MM.1S (cell line): ENCODE results near the gene MEAF6.

Source experiments
- DNase-seq: peaks from one replicate; pipeline ENCODE4 v3.0.0-alpha.2; 2015
- H2AFZ ChIP-seq: fragments of 300-600 bp; sonication (generic); 2 replicates; pipeline ENCODE4 v1.6.0; 2016; ENCODE audit warnings: antibody characterized with exemption, low read length
- H3F3A ChIP-seq: fragments of 300-600 bp; sonication (generic); 2 replicates; pipeline ENCODE4 v1.6.1; 2016; ENCODE audit warnings: mild to moderate bottlenecking, antibody characterized with exemption, low read length, moderate library complexity, mixed read lengths; ENCODE audit not compliant: insufficient read depth
- H3K27ac ChIP-seq: fragments of 300-600 bp; sonication (generic); 2 replicates; pipeline ENCODE4 v1.5.1; 2016; ENCODE audit warnings: mild to moderate bottlenecking, low read length
- H3K27me3 ChIP-seq: fragments of 300-600 bp; sonication (generic); replicated peaks from 2 replicates; pipeline ENCODE4 v1.6.0; 2016; ENCODE audit warnings: low read length; ENCODE audit not compliant: insufficient read depth
- H3K36me3 ChIP-seq: fragments of 300-600 bp; sonication (generic); replicated peaks from 2 replicates; pipeline ENCODE4 v1.6.1; 2016; ENCODE audit warnings: mild to moderate bottlenecking, low read length, mixed read lengths; ENCODE audit not compliant: insufficient read depth
- H3K4me1 ChIP-seq: fragments of 300-600 bp; sonication (generic); 2 replicates; pipeline ENCODE4 v1.6.1; 2016; ENCODE audit warnings: low read length, mixed read lengths
- H3K4me2 ChIP-seq: fragments of 300-600 bp; sonication (generic); 2 replicates; pipeline ENCODE4 v1.6.0; 2016; ENCODE audit warnings: low read depth, low read length
- H3K4me3 ChIP-seq: fragments of 300-600 bp; sonication (generic); 2 replicates; pipeline ENCODE4 v1.5.1; 2016; ENCODE audit warnings: low read length, mixed read lengths
- H3K79me2 ChIP-seq: fragments of 300-600 bp; sonication (generic); 2 replicates; pipeline ENCODE4 v1.6.1; 2016; ENCODE audit warnings: mixed run types, low read length, mixed read lengths
- H3K9ac ChIP-seq: fragments of 300-600 bp; sonication (generic); 2 replicates; pipeline ENCODE4 v1.6.1; 2016; ENCODE audit warnings: low read length, mixed read lengths
- H3K9me2 ChIP-seq: fragments of 300-600 bp; sonication (generic); replicated peaks from 2 replicates; pipeline ENCODE4 v1.6.1; 2016; ENCODE audit warnings: mild to moderate bottlenecking, low read length, mixed read lengths; ENCODE audit not compliant: insufficient read depth
- H3K9me3 ChIP-seq: fragments of 300-600 bp; sonication (generic); replicated peaks from 2 replicates; pipeline ENCODE4 v1.6.1; 2016; ENCODE audit warnings: mild to moderate bottlenecking, low read length, mixed read lengths; ENCODE audit not compliant: insufficient read depth
- H4K20me1 ChIP-seq: fragments of 300-600 bp; sonication (generic); 2 replicates; pipeline ENCODE4 v1.6.1; 2016; ENCODE audit warnings: mild to moderate bottlenecking, low read length, moderate library complexity, mixed read lengths; ENCODE audit not compliant: insufficient read depth
- CTCF ChIP-seq: fragments of 300-600 bp; sonication (generic); IDR thresholded peaks from 2 replicates; pipeline ENCODE4 v1.5.1; 2016; ENCODE audit warnings: antibody characterized with exemption, low read length, mixed read lengths
- EZH2 ChIP-seq: fragments of 300-600 bp; sonication (generic); optimal IDR thresholded peaks from 2 replicates; pipeline ENCODE3; 2017; ENCODE audit warnings: low read depth, mild to moderate bottlenecking, antibody characterized with exemption, low read length, mixed read lengths
- EZH2phosphoT487 ChIP-seq: fragments of 300-600 bp; sonication (generic); IDR thresholded peaks from 2 replicates; pipeline ENCODE4 v1.6.1; 2018; ENCODE audit warnings: antibody characterized with exemption, low read length

Gene MEAF6

GRCh38 chr1:37486680-37487618, 27.6 kb downstream of the MEAF6 start:
- H2AFZ ChIP-seq: no peak overlapping the region

GRCh38 chr1:37485902-37486679, 28.5 kb downstream of the MEAF6 start:
- no peak for DNase-seq
- H3K36me3 ChIP-seq: peaks cover 9% of the 10 kb centered on the region; the same call in 1 of the 2 replicates

More at GRCh38 chr1:37486680-37487618, 27.6 kb downstream of the MEAF6 start:
- Histone ChIP-seq H3K4me3 (no peak overlapping the region), H3K79me2 (peaks cover 1% of the 10 kb centered on the region; the same call in 1 of the 2 replicates), H3K36me3 (peaks cover 2% of the 10 kb centered on the region; the same call in 1 of the 2 replicates), H3K27ac (no peak overlapping the region), H3K9me3 (no peaks in the 10 kb centered on the region), H4K20me1 (0 out of 2 replicates have a peak, but pooled peaks cover 3% of the 10 kb centered on the region), H3F3A (peaks cover 28% of the 10 kb centered on the region), H3K9me2 (no peaks in the 10 kb centered on the region), H3K27me3 (no peaks in the 10 kb centered on the region), H3K4me1 (no peaks in the 10 kb centered on the region), H3K9ac (no peak overlapping the region), H3K4me2 (no peak overlapping the region)
- peak; percentile 98 for TF ChIP-seq CTCF
- TF ChIP-seq EZH2: no peak
- TF ChIP-seq EZH2phosphoT487: no peak
- DNase-seq: peak; percentile 67

More at GRCh38 chr1:37485902-37486679, 28.5 kb downstream of the MEAF6 start:
- Histone ChIP-seq H3K4me1 (no peaks in the 10 kb centered on the region), H2AFZ (no peak overlapping the region), H3K27ac (no peak overlapping the region), H3K9me3 (no peaks in the 10 kb centered on the region), H3K9me2 (no peaks in the 10 kb centered on the region), H3K9ac (no peak overlapping the region), H4K20me1 (0 out of 2 replicates have a peak, but pooled peaks cover 5% of the 10 kb centered on the region), H3K4me3 (no peak overlapping the region), H3K4me2 (no peak overlapping the region), H3K27me3 (no peaks in the 10 kb centered on the region), H3K79me2 (peaks cover 10% of the 10 kb centered on the region), H3F3A (peaks cover 32% of the 10 kb centered on the region)
- TF ChIP-seq EZH2 (no peak), CTCF (no peak), EZH2phosphoT487 (no peak)
